H1 (cell line): ENCODE measurements around the gene BMF. TPM values are rescaled to one million over a fixed set of nuclear protein-coding genes. Genes with fewer than 3 reads are reported as not detected.

Experiments
- CHD2 ChIP-seq: IDR thresholded peaks from 2 replicates; pipeline ENCODE4 v1.6.1; 2012; ENCODE audit warnings: low read length, improper control_type of control experiment
- GABPA ChIP-seq: IDR thresholded peaks from 2 replicates; pipeline ENCODE4 v1.6.1; 2011; ENCODE audit warnings: mild to moderate bottlenecking, low read length, moderate library complexity, borderline replicate concordance; ENCODE audit not compliant: insufficient read depth
- HDAC2 ChIP-seq, 2 experiments: fragments of 300-600 bp in 1 of 2; sonication (generic) in 1 of 2; IDR thresholded peaks; 2 replicates each; pipeline ENCODE4 v1.6.1; 2011 to 2012; ENCODE audit warnings: low read depth in 2 of 2, low read length in 2 of 2, mild to moderate bottlenecking in 2 of 2, moderate library complexity in 2 of 2, borderline replicate concordance in 1 of 2, inconsistent platforms in 1 of 2
- KDM1A ChIP-seq: fragments of 200-600, 300-600 bp; sonication (generic); IDR thresholded peaks from 2 replicates; pipeline ENCODE4 v1.7.1; 2016; ENCODE audit warnings: mild to moderate bottlenecking, low read length, borderline replicate concordance
- POU5F1 ChIP-seq: IDR thresholded peaks from 2 replicates; pipeline ENCODE4 v1.6.1; 2011; ENCODE audit warnings: low read depth, mild to moderate bottlenecking, low read length, moderate library complexity
- RAD21 ChIP-seq, 2 experiments: IDR thresholded peaks in 1 of 2; conservative IDR thresholded peaks in 1 of 2; 2 replicates each; pipeline ENCODE4 v1.6.1; 2011; ENCODE audit warnings: low read depth in 2 of 2, low read length in 2 of 2, improper control_type of control experiment in 1 of 2, inconsistent platforms in 1 of 2, mild to moderate bottlenecking in 1 of 2, moderate library complexity in 1 of 2
- SIN3A ChIP-seq, 2 experiments: IDR thresholded peaks in 1 of 2; conservative IDR thresholded peaks in 1 of 2; 2 replicates each; pipeline ENCODE4 v1.6.1; 2011 to 2012; ENCODE audit warnings: low read length in 2 of 2, improper control_type of control experiment in 1 of 2, low read depth in 1 of 2, mild to moderate bottlenecking in 1 of 2
- SP4 ChIP-seq: IDR thresholded peaks from 2 replicates; pipeline ENCODE4 v1.6.1; 2012; ENCODE audit warnings: low read length, inconsistent platforms
- TEAD4 ChIP-seq: IDR thresholded peaks from 2 replicates; pipeline ENCODE4 v1.6.1; 2012; ENCODE audit warnings: low read depth, low read length, inconsistent platforms, mixed read lengths
- YY1 ChIP-seq: IDR thresholded peaks from 2 replicates; pipeline ENCODE4 v1.6.1; 2011; ENCODE audit warnings: low read depth, mild to moderate bottlenecking, low read length
- polyA plus RNA-seq, 7 experiments: library from polyadenylated mRNA; depleted of rRNA in 3 of 7; stranded (reverse) in 5 of 7; unstranded in 2 of 7; fragments of >200 nt in 5 of 7; fragments of 200-250 nt in 2 of 7; gene quantifications; 1 replicate in 5 of 7; 2 replicates in 1 of 7; 4 replicates in 1 of 7; pipeline versions ENCODE4 v1.2.1 to v1.2.3, GENCODE V29; 2011 to 2013; ENCODE audit warnings: missing spikeins in 2 of 7, mixed read lengths in 2 of 7
- total RNA-seq: library from RNA; stranded (reverse); fragmentation: NEBNext Ultra II Directional; extraction: Animal tissue kit (Norgen Biotek cat#: 25700); gene quantifications from 2 replicates; pipeline ENCODE4 v1.2.1, GENCODE V29; 2021
- TF ChIP-seq, protein P1 (sequence below): IDR thresholded peaks from 2 replicates; pipeline ENCODE4 v1.6.1; 2012; ENCODE audit warnings: inconsistent platforms

Gene BMF
- total and polyA plus RNA-seq, 2 of the 8 experiments (the other 6 are each of a cell fraction or from before 2014, with no cell fraction given): 21.2 to 24.2 TPM

DNA sequence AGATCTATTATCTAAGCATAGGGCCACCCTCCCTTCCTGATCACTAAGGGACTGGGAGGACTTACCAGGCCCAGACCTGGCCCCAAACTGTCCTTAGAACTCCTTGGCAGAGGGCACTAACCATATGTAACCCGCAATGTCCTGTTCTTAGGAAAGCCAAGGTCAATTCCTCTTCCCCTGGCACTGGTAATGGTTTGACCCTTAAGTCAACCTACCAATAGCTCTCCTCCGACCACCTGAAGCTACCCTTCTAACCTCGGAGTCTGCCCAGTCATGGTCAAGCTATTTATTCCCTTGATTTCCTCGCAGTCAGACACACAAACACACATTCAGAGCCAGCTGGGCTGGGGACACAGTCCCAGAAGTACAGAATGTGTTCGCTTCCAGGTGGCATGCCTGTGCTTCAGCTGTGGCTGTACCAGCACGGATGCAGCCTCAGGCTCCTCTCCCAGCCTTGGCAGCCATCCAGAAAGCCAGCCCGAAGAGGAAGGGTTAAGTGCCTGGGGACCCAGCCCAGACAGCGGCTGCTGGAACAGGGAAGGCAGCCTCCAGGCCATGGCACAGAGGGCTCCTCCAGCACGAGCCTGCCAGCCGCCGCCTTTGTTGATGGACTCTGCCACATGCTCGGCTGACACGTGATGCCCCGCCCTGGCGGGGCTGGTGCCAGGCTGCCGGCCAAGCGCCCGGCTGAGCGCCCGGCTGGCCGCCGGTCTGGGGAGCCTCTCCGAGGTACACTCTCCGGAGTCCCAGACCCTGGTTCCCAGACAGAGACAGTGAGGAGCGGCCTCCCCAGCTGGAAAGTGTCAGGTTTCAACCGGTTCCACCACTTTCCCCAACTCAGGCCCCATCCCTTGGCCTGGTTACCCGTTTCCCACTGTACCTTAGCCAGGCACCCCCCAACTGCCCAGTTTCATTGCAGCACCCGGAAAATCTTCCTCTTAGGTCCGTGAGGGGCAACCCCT lies 5.5 kb downstream of the BMF start (continued):
- TF ChIP-seq RAD21 (IDR thresholded peaks at IDR 0.05 in 1 of 2, conservative IDR thresholded peaks at IDR 0.05 in 1 of 2; ENCODE audit: low read depth in 2 of 2, low read length in 2 of 2) (peak in 1 of 2 experiments; percentile 8; a peak in 1 of 4 replicates), SIN3A (conservative IDR thresholded peaks at IDR 0.05 in 1 of 2, IDR thresholded peaks at IDR 0.05 in 1 of 2; ENCODE audit: low read depth in 1 of 2, low read length in 2 of 2) (peak in 1 of 2 experiments; percentile 74; a peak in 2 of 4 replicates), CHD2 (peak; percentile 50; the same call in 1 of the 2 replicates), HDAC2 (IDR thresholded peaks at IDR 0.05; ENCODE audit: borderline replicate concordance in 1 of 2, low read depth in 2 of 2, low read length in 2 of 2) (no peak), TEAD4 (no peak), GABPA (no peak), KDM1A (no peak), POU5F1 (no peak), SP4 (no peak), YY1 (peak; percentile 51; the same call in 1 of the 2 replicates)
- TF ChIP-seq, protein P1, sequence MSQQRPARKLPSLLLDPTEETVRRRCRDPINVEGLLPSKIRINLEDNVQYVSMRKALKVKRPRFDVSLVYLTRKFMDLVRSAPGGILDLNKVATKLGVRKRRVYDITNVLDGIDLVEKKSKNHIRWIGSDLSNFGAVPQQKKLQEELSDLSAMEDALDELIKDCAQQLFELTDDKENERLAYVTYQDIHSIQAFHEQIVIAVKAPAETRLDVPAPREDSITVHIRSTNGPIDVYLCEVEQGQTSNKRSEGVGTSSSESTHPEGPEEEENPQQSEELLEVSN: peak; percentile 53
